Left lobe of liver (tissue), 2 donors: ENCODE results near the gene CTCF. TPM values are rescaled to one million over a fixed set of nuclear protein-coding genes. Genes with fewer than 3 reads are reported as not detected.
"Not testable (repeated sequence)": the region's sequence is repeated elsewhere in the genome, so short reads cannot be mapped to it uniquely, and the experiment has no call there.

Experiments used
- ATAC-seq: fragments of 200-7000 bp; cut with Tn5 transposase; one replicate; pipeline ENCODE4 v1.9.1; 2020; ENCODE audit warnings: mild to moderate bottlenecking, moderate library complexity
- DNase-seq: peaks from one replicate; pipeline ENCODE4 v3.0.0-alpha.2; 2020; ENCODE audit warnings: low spot score
- total RNA-seq: library from RNA; stranded (reverse); gene quantifications from one replicate; pipeline ENCODE4 v1.2.1, GENCODE V29; 2021
- donor health status: DM: no; HTN: no; CAD: no; lungs with moderate emphysema.
- donor health status: DM: no; HTN: yes; CAD: no.

CTCF gene
- 13.4 TPM for total RNA-seq

- DNase-seq = peak; percentile 88
- peak; percentile 72 for ATAC-seq
Measured at GRCh38 chr16:67562526-67562917, at the start of gene CTCF. Gene CTCF, plus strand, starts transcription at chr16:67562526. Its CDS starts 48,307 bp downstream, at chr16:67610833.

GRCh38 chr16:67513892-67514291 lies 48.4 kb upstream of the CTCF start:
- ATAC-seq, DNase-seq: not testable (repeated sequence)

GRCh38 chr16:67514382-67514828 lies 47.9 kb upstream of the CTCF start:
- ATAC-seq = peak; percentile 93
- peak; percentile 71 for DNase-seq

GRCh38 chr16:67516296-67517154 lies 45.8 kb upstream of the CTCF start:
- no peak for ATAC-seq
- no peak for DNase-seq

- ATAC-seq (no peak), DNase-seq (no peak)
Measured at GRCh38 chr16:67517155-67517445, 45.2 kb upstream of the CTCF start.

GRCh38 chr16:67517661-67518423 lies 44.5 kb upstream of the CTCF start:
- DNase-seq = no peak
- ATAC-seq = no peak

GRCh38 chr16:67518676-67519075 lies 43.6 kb upstream of the CTCF start:
- ATAC-seq = no peak
- no peak for DNase-seq

GRCh38 chr16:67519242-67519641 lies 43.1 kb upstream of the CTCF start:
- DNase-seq = no peak
- no peak for ATAC-seq

GRCh38 chr16:67521095-67521804 lies 41.1 kb upstream of the CTCF start:
- DNase-seq (peak; percentile 94), ATAC-seq (peak; percentile 96)

GRCh38 chr16:67525176-67525860 lies 37.0 kb upstream of the CTCF start:
- DNase-seq (no peak), ATAC-seq (no peak)

GRCh38 chr16:67526149-67526791 lies 36.1 kb upstream of the CTCF start:
- no peak for DNase-seq
- no peak for ATAC-seq

GRCh38 chr16:67528222-67528869 lies 34.0 kb upstream of the CTCF start, which contains the start of gene RIPOR1:
Gene RIPOR1, plus strand, starts transcription at chr16:67528829. Its CDS starts 9,618 bp downstream, at chr16:67538447.
- DNase-seq (peak; percentile 79), ATAC-seq (peak; percentile 75)

GRCh38 chr16:67528870-67529581 lies 33.3 kb upstream of the CTCF start:
- DNase-seq = no peak

GRCh38 chr16:67529582-67530012 lies 32.7 kb upstream of the CTCF start:
- DNase-seq (no peak), ATAC-seq (peak; percentile 4)

More at GRCh38 chr16:67528870-67529581, 33.3 kb upstream of the CTCF start:
- ATAC-seq = peak; percentile 43

- ATAC-seq (peak; percentile 41), DNase-seq (peak; percentile 67)
Measured at GRCh38 chr16:67530013-67530939, 32.0 kb upstream of the CTCF start.

- DNase-seq (no peak), ATAC-seq (no peak)
Measured at GRCh38 chr16:67531247-67531646, 31.1 kb upstream of the CTCF start.

GRCh38 chr16:67533024-67533560 lies 29.2 kb upstream of the CTCF start:
- ATAC-seq (no peak), DNase-seq (no peak)
